Skin epidermis (tissue), 12 donors: ENCODE data around the gene PINLYP.

Source experiments
- H3K27ac ChIP-seq, 21 experiments: fragments of 200-600 bp; sonication (generic) in 11 of 21; one replicate each; pipeline ENCODE4 v1.5.0; 2020; ENCODE audit warnings: mild to moderate bottlenecking in 3 of 21, inconsistent platforms in 2 of 21, moderate library complexity in 2 of 21
- H3K4me3 ChIP-seq, 7 experiments: fragments of 200-600 bp; sonication (generic) in 2 of 7; one replicate each; pipeline ENCODE4 v1.5.0; 2020; ENCODE audit warnings: inconsistent platforms in 2 of 7, mild to moderate bottlenecking in 2 of 7, moderate library complexity in 1 of 7

The PINLYP gene

DNA sequence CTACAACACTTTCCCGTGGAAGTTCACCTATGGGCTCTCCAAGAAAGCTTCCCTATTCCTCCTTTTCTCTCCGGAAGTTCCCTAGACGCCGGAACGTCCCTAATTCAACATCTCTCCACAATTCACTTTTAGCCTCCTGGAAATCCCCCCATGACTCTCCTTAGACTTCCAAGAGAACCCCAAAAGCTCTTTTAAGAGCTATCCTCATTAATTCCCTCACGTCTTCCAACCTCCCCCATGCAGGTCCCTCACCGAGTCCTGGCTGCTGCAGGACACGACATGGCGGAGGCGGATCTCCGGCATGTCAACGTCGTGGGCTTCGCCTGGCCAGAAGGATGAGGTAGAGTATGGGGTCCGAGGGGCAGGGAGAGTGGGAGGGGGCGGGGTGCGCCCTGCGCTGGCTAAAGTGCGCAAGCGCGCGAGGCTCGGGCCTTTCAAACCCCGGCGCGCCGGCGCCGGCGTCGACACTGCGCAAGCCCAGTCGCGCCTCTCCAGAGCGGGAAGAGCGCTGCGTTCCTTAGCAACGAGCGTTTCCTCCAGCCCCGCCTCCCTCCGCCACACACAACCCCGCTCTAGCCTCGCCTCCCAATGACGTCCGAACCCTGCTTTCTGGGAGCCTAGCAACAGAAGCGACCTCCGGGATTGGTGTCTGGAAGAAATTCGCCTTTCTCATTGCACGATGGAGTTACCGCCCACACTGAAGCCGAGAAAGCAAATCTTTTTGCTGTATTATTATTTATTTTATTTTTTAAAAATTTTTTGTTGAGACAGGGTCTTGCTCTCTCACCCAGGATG, at the start of gene PINLYP, which contains the start of gene XRCC1:
Gene PINLYP (plus strand): TSS at position 646 of the 795 bp plus-strand sequence. CDS start 1,391 bp downstream, outside the sequence.
Gene XRCC1 (minus strand): TSS at position 372 of the 795 bp plus-strand sequence. CDS start 69 bp downstream, at position 303.
- H3K27ac ChIP-seq, result peak within 1 kb of the TSS; percentile 80 to 93 (median 89)
- H3K4me3 ChIP-seq, result peak within 1 kb of the TSS; percentile 69 to 89 (median 86)

DNA sequence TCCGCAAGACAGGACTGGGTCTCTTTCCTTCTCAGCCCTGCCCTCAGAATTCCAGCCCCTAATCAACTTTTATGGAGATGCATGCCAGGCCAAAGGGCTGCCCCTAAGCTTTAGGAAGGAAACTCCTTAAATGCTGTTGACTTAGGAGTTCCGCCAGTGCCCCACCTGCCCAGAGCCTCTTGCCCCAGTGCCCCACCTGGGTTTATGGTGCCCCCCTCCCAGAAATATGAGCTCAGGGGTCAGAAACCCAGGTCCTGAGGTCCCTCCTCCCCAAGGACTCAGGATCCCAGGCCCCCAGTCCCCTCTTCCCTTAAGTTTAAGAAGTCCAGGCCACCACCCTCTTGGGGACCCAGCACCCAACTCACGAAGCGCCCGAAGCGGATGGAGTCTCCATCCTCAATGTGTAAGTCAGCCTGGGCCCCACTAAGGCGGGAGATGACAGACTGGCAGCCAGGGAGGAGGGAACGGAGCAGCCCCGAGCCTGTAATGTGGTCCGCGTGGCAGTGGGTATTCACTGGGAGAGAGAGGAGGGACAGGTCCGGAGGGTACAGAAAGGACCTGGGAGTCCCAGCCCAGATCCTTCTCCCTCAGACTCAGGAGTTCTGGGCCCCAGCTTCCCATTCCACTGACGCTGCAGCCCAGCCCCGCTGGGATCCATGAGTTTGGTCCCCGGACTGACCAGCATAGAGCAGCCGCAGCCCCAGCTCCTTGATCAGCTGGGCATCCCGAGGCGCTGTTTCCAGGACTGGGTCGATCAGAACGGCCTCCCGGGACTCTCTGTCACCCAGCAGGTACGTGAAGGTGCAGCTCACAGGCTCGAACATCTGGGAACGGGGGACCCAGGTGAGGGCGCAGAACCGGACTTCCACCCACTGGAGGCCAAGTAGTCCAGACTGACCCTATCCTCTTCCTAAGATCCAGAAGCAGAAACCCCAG, 49.5 kb upstream of the PINLYP start:
- peak overlapping the region; percentile 39 to 93 (median 85) for H3K27ac ChIP-seq

GRCh38 chr19:43526884-43527859, 48.4 kb upstream of the PINLYP start, which contains the start of gene ETHE1:
ETHE1 (minus strand) TSS chr19:43527201; CDS start chr19:43527177, 24 bp downstream.
- Histone ChIP-seq H3K4me3 (peak within 1 kb of the TSS; percentile 52 to 88 (median 75)), H3K27ac (peak within 1 kb of the TSS; percentile 39 to 93 (median 85))

More for the DNA sequence above, 49.5 kb upstream of the PINLYP start:
- peak overlapping the region; percentile 52 to 88 (median 75) for H3K4me3 ChIP-seq

DNA sequence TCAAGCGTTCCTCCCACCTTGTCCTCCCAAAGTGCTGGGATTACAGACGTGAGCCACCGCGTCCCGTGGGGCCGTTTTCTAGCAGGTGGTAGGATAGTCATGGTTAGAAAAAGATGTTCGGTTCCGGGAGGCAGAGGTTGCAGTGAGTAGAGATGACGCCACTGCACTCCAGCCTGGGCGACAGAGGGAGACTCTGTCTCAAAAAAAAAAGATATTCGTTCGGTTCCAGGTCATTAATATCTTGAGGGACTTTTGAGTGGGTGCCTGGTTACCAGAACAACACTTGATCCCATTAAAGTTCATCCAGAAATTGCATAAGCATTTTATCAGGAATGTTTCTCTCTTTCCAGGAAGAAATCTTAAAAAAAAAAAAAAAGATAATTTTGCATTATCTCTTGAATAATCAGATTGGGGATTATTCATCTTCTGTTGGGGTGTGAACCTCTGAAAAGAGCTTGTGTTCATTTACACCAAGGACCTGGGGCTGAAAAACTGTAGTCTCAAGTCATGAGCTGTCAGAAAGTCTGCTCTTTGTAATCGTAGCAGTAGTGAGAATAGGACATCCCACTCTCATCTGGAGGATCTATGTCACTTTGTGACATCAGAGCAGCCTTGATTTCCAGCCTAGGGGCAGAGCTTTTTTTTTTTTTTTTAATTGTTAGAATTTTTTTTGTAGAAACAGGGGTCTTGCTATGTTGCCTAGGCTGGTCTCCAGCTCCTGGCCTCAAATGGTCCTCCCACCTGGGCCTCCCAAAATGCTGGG, 47.6 kb upstream of the PINLYP start:
- Histone ChIP-seq H3K27ac (peak overlapping the region in 15 of 21 experiments; percentile 24 to 93 (median 86)), H3K4me3 (peak overlapping the region in 3 of 7 experiments; percentile 52 to 75 (median 72))

DNA sequence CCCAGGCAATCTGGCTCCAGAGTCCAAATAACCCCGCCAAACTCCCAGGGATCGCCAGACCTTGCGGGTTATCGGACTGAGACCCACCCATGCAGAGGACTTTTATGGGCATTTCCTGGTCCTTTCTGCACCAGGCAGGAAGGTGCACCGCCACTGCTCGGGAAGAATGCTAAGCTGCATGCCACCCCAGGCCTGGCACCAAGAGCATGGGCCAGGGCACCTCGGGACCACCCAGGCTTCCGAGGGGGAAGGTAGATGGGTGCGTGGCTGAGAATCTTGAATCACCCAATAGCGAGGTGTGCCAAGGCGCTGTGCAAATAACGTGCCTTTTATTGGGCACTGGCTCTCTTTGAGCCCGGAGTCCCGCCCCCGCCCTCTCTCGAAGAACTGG, 43.0 kb upstream of the PINLYP start:
- H3K27ac ChIP-seq, result peak overlapping the region in 20 of 21 experiments; percentile 58 to 92 (median 80)

GRCh38 chr19:43532962-43533545, 42.5 kb upstream of the PINLYP start, which contains the start of gene ZNF575:
ZNF575 (plus strand) TSS chr19:43533188; CDS start chr19:43534423, 1,235 bp downstream.
- Histone ChIP-seq H3K4me3 (peak within 1 kb of the TSS; percentile 39 to 61 (median 57)), H3K27ac (peak within 1 kb of the TSS; percentile 13 to 92 (median 80))

More for the DNA sequence above, 43.0 kb upstream of the PINLYP start:
- peak overlapping the region; percentile 39 to 61 (median 57) for H3K4me3 ChIP-seq

DNA sequence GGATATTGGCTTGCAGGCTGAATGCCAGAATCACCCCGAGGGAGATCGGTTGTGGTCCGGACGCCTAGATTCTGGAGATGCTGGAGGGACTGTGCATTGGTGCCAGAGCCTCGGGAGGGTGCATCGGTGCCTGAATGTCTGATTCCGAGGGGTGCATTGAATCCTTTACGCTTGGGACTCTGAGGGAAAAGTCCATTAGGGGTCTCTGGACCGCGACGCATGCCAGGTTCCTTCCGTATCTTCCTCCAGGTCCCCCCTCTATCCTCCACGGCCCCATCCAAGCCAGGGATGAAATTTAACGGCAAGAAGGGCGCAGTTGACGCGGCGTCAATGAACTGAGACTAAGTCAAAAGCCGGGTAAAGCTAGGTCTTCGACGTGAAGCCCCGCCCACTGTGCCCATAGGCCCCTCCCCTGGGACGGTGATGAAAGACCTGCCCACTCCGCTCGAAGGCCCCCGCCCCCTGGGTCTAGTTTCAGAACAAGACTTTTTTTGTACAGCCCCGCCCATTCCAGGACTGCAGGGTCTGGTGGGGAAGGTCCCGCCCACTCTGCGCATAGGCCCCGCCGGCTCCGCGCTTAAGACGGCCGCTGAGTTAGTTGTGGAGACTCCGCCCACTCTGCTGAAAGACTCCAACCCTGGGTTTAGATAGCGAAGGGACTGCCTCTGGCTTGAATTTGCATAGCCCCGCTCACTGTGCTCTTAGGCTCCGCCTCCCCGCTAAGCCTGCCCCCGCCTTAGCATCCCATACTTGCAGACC, 41.9 kb upstream of the PINLYP start:
- peak overlapping the region; percentile 13 to 92 (median 80) for H3K27ac ChIP-seq
- H3K4me3 ChIP-seq, result peak overlapping the region; percentile 39 to 61 (median 57)

DNA sequence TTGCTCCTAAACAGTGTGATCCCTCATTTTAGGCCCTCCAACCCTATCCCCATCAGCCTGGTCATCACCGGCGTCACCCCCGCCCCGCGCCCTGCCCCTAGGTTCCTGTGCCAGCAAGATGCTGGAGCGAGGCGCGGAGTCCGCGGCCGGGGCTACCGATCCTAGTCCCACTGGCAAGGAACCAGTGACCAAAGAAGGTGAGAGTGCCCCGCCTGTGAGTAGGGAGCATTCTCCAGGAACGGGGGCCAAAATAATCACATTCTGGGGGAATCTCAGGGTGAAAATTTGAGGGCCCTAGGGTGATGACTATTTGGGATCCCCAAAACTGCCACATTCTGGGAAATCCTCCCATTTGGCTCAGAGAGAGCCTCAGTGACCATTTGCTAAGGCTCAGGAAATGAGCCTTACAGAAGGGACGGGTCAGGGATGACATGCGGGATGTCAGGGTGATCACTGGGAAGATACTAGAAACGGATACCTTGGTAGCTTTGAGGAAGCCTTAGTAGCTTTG, 41.2 kb upstream of the PINLYP start:
- Histone ChIP-seq H3K27ac (peak overlapping the region in 12 of 21 experiments; percentile 30 to 90 (median 56)), H3K4me3 (peak overlapping the region in 6 of 7 experiments; percentile 39 to 61 (median 58))

GRCh38 chr19:43534816-43535761, 40.5 kb upstream of the PINLYP start:
- Histone ChIP-seq H3K27ac (peak overlapping the region in 9 of 21 experiments; percentile 30 to 80 (median 55)), H3K4me3 (peak overlapping the region in 1 of 7 experiments; percentile 39)

DNA sequence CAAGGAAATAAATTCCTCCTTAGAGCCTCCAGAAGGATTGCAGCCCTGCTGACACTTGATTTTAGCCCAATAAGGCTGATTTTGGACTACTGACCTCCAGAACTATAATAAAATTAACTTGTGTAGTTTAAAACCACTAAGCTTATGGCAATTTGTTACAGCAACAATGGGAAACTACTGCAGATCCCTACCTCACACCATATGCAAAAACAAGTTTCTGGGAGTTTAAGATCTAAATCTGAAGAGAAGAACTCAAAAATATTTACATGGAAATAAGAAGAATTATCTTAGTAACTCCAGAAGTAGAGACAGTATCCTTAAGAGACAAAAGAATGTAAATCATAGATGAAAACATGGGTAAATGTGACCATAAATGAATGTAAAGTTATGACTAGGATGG, 36.7 kb upstream of the PINLYP start:
- Histone ChIP-seq H3K4me3 (no peak overlapping the region), H3K27ac (no peak overlapping the region)

GRCh38 chr19:43540381-43540780, 35.2 kb upstream of the PINLYP start:
- no peak overlapping the region for H3K4me3 ChIP-seq
- no peak overlapping the region for H3K27ac ChIP-seq

- no peak overlapping the region for H3K4me3 ChIP-seq
- H3K27ac ChIP-seq, result no peak overlapping the region
Observed at GRCh38 chr19:43541920-43542650, 33.5 kb upstream of the PINLYP start.

DNA sequence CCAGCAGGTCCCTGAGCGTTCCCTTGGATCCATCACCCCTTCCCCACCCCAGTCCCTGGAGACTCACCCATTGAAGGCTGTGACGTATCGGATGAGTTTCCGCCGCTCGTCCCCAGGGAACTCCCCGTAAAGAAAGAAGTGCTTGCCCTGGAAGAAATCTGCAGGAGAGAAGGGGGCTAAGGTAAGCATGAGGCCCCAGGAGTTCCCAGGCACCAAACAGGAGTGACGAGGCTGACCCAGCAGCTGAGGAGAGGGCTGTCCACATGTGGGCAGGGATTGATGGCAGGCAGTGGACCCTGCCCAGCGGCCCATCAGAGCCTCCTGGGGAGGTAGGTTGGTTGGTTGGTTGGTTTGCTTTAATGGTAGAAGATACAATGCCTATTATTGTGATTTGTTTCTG, 31.5 kb upstream of the PINLYP start:
- Histone ChIP-seq H3K4me3 (no peak overlapping the region), H3K27ac (no peak overlapping the region)

- no peak overlapping the region for H3K4me3 ChIP-seq
- no peak overlapping the region for H3K27ac ChIP-seq
Observed at GRCh38 chr19:43545276-43545675, 30.3 kb upstream of the PINLYP start.

GRCh38 chr19:43545981-43546380, 29.6 kb upstream of the PINLYP start:
- Histone ChIP-seq H3K4me3 (no peak overlapping the region), H3K27ac (peak overlapping the region in 1 of 21 experiments; percentile 26)
